HG03460 (cell line): ENCODE data around the gene THADA.
"Not testable (repeated sequence)": the region's sequence is repeated elsewhere in the genome, so short reads cannot be mapped to it uniquely, and the experiment has no call there.

Source experiments
- ATAC-seq: cut with Tn5 transposase; IDR thresholded peaks from one replicate; pipeline ENCODE4 v1.9.1; 2021; ENCODE audit not compliant: unreplicated experiment

The THADA gene

DNA sequence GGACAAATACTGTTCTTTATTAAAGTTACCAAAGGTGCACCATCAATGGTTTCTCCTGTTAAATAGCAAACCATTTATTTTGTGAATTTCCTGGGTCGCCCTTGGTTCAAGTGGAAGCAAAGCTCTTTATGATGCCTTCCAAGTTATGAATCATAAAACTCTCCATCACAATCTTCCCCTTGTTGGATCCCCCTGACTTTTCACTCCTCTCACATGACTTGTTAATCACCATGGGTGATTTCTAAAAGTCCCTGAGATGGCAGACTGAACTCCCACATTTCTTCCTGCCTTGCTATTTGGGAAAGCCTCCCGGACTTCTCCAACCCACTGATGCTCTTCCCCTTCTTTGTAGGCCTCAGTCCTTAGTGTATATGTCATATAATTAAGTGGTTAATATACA lies 176.0 kb downstream of the THADA start:
- no peak for ATAC-seq

DNA sequence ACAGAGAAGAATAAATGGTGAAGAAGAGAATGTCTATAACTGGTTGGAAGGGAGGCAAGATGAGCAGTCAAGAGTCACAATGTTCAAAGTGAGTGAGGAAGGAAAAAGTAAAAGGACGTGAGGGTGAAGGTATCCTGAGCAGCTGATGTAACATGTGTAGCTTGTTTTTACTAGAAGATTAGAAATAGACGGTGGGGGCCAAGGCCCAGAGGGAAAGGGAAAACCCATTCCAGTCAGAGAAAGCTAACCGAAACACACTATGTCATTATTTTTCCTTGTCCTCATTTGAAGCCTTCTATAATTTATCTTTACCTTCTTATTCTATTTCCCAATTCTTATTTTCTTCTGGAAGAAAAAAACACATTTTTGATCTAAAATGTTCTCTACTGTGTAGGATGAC lies 176.6 kb downstream of the THADA start:
- no peak for ATAC-seq

DNA sequence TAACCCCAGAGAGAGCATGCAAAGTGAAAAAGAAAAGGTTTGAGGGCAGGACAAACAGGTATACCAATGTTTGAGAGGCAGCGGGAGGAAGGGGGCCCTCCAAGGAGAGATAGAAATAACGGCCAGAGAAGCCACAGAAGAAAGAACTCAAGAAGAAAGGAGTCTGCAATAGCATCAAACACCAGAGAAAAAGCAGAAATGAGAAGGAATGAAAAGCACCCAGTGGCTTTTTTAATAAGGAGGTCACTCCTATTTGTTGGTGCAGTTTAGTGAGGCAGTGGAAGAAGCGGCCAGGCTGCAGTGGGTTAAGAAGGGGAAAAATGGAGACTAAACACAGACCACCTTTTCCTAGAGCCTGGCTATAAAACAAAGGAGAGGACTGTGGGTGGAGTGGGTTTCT lies 177.2 kb downstream of the THADA start:
- ATAC-seq: no peak

DNA sequence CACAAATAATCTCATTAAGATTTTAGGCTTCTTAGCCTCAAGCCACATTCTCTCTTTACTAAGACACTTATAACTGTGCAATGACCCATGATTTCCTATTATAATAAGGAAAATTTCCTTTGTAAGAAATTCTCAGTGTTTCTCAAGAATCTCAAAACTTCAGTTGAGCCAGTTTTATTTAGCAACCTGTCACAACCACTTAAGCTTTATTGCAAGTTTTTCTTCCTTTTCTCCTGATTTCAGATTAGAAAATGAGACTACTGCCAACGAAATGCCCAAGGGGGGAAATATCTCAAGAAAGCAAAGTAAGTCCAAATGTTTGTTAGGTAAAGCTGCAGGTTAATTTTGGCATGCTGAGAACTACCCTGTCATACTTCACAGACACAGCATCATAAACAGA lies 178.5 kb downstream of the THADA start:
- ATAC-seq: no peak

DNA sequence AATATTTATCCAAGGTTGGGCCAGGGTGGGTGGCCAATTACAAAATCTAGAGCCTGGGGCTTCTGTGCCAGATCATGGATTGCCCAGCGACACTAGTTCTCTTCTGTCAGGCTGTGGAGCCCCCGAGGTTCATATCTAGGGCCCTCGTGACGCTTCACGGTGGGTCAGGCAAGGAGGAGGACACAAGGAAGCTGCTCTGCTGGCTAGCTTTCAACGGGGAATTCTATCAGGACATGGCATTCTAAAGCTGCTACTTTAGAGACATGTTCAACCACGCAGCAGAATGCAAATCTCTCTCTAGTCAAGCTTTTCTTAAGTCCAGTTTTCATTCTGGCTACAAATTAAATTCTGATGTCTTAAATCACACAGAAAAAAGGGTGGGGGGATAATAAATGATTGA lies 180.2 kb downstream of the THADA start:
- ATAC-seq: no peak

DNA sequence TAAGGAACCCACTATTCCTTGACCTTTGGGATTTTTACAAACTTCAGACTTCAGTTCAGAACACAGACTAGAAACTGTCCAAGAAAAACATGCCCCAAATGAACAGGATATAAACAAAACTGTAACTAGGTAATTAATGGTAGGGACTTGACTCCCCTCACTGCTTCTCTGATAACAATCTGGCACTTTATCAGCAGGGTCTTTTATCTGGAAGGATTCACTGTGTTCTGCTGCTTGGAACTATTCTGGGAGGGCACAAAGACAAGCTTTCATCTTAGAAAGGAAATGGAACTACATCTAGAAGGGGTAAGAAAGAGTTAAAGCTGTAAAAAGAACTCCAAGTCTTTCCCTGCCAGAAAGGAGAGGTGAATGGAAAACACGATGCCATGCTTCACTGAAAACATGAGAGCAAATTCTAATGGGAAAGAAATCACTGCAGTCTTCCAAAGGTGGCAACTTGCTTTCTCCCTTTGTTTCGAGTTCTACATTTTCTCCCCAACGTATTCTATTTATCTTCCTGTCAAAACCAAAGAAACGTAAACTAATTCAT lies 181.2 kb downstream of the THADA start:
- no peak for ATAC-seq

DNA sequence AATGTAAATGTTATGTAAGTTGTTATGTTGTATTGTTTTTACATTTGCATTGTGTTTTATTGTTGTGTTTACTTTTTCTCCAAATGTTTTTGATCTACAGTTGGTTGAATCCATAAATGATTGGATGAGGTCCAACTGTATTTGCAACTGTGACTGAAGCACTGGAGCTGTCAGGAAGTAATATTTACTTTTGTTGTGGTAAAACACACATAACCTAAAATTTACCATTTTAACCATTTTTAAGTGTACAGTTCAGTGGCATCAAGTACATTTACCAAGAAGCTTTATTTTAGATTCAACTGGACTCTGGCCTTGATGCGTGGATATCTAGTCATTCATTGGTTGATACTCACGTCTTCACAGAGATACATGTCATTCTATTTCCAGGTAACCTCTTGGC lies 181.8 kb downstream of the THADA start:
- no peak for ATAC-seq

DNA sequence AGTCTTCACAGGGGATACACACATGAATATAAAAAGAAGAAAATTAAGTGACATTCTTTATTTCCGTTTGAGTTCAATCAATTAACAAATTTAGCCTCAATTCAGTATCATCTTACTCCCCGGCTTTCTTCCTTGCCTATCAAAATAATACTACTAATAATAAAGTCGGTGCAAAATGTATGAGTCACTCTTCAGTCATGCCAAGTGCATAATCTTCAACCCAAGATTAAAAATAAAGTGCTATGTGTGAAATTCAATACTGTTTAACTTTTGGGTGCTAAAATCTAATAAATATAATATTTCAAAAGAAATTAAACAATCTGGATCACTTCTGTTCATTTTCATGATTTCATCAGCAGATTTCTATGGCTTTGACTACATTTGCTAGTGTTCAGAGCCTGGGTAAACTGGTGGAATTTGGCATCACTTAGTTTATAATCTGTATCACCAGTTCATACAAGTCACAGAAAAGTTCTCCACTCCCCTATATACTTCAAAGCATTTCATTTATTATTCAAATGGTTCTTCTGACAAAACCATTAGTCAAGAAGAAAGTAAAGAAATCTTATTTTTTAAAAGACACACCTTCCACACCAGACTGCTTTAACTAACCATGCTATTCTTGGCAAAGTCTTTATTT lies 183.6 kb downstream of the THADA start:
- no peak for ATAC-seq

DNA sequence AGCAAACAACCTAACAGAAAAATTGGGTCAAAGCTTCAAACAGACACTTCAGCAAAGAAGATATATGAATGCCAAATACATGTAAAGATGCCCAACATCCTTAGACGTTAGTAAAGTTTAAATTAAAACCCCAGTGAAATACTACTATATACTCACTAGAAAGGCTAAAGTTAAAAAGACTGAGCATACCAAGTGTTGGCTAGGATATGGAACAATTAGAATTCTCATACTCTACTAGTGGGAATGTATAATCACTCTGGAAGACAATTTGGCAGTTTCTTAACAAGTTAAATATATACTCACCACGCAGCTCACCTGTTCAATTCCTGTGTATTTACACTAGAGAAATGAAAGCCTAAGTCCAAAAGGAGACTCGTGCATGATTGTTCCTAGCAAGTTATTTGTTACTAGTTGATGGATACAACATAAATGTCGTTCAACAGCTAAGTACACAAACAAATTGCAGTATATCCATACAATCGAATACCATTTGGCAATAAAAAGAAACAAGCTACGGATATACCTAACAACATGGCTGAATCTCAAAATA lies 185.7 kb downstream of the THADA start:
- ATAC-seq: no peak

DNA sequence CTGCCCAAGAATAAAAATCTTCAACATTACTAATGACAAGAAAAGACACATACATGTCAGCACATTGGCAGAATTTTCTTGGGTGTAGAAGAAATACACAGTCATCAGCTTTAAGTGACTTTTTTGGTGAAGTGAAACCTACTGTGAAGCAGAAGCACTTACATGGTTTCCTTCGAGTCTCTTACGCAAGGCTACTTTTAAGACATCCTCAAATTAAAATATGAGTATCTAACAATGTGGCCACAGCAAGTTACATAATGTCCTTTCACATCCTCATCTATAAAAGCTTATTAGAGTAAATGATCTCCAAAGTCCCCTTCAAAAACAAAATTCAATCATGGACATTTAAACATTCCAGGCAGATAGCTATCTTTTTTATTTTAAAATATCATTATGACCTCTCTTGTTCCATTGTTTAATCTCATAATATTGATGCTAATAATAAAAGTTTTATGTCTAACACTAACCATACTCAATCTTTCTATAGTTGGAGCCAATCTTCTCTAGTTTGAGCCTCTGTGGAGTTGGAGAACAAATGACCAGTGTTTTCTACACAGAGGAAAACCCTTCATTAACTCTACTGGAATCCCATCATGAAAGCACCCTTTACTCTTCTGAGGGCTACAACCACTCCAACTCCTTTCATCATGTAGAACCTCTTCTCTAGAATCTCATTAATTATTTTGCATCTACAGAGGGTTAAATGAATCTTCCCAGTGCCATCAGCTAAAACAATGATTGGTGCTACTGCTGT lies 187.3 kb downstream of the THADA start:
- ATAC-seq: peak; percentile 86

DNA sequence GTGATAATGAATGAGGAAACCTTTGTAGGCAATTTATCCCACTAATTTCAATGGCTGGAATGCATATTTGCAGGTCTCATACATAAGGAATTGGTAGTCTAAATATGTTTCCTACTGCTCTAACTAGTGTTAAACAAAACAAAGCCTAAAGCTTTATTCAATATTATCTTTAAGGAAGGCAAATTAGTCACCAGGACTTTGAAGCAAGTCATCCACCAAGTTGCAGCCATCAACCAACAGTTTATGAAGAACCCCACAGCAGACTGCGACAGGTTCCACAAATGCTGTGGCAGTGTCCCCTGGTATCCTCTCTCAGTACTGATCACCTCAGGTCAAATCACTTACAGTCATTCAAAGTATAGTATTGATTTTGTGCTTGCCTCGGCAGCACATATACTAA lies 187.9 kb downstream of the THADA start:
- ATAC-seq: peak; percentile 43

DNA sequence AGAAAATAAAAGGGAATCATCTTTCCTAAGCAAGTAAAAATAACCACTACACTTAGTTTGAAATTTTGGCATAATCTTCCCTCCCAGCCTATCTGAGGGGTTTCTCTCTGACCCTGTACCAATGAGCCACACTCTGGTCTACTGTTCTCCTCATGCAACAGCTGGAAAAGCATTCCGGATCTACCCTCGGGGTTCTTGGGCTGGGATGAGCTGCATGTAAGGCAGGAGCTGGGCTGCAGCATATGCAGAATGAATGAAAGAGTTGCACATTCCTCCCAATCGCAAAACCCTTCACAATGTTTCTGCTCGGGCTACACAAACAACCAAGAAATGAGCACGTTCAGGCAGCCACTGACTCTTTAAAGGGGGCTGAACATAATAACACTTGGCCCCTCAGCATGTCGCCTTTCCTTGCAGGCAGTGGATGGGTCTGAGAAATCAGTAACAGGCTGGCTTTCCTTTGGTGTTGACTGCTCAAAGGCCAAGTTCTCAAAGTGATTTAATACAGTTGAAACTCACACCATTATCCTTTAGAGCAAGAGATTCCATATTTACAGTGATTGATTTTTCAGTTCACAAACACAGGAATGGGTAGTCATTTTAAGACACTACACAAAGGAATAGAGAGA lies 189.1 kb downstream of the THADA start:
- no peak for ATAC-seq

DNA sequence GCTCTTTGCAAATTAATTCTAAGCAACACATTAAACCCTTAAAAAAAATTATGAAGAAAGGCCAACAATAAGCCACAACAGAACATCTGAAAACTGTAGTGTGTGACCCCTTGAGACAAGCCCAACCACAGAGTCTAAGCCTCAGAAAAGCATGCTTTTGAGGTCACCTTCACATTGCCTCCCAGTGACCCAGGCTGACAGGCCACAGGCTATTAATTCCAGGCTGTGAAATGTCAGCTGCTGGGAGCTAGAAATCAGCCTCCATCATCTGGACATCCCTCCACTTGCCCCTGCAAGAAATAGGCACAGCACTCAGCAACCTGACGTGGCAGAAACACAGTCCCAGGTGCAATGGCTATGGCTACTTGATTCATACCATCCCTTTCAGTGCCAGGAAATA lies 190.0 kb downstream of the THADA start:
- no peak for ATAC-seq

DNA sequence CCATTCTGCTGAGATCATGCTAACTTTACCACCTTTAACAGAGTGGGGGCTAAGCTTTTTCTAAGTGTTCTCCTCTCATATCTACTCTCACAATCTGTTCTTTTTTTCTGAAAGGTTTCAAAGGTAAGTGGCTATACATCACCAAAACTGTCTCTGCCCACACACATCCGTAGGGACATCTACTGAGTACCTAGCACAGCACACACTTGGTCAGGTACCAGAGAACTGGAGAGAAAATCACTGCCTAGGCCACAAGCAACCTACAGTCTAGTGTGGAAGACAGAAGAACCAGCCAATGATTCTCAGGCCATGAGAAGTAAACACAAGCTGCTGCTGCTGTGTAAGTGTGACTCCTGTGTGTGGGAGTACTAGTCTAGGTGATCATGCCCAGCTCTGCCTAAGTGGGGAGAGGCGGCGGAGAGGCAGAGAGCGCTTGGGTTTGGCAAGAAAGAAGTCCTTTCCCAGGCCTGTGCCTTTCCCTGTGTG lies 193.3 kb downstream of the THADA start:
- peak; percentile 33 for ATAC-seq

DNA sequence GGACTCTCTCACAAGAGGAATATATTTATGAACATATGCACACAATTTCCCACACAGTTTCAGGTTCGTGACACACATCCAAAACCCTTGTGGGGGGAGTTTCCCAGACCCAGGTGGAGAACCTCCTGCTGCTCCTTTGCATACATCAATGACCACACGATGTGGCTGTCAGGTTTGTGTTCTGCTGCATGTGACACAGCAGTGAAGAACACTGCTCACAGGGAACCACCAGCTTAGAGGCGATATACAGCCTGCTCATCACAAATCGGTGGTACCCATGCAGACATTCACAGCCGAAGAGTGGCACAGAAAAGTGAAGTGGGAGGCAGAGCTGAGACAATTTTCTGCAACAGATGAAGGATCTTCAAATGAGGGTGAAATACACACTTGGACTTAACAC lies 193.8 kb downstream of the THADA start:
- ATAC-seq: peak; percentile 91

DNA sequence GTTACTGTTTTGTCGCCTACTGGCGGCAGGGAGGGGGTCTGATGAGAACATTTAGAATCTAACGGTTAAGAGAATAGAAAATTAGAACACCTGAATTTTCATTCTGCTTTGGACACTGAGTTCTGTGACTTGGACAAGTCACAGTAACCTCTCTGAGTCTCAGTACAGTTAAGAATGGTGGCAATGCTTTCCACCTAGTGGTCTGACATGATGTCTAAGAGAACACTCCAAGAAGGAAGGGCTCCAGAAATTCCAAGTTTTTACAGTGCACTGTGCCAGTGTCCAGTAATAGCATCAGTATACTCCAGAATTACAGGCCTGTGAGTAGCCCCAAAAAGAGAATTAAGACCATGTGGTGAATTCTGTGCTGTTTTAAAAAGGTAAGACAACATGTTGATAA lies 195.3 kb downstream of the THADA start:
- ATAC-seq: no peak

DNA sequence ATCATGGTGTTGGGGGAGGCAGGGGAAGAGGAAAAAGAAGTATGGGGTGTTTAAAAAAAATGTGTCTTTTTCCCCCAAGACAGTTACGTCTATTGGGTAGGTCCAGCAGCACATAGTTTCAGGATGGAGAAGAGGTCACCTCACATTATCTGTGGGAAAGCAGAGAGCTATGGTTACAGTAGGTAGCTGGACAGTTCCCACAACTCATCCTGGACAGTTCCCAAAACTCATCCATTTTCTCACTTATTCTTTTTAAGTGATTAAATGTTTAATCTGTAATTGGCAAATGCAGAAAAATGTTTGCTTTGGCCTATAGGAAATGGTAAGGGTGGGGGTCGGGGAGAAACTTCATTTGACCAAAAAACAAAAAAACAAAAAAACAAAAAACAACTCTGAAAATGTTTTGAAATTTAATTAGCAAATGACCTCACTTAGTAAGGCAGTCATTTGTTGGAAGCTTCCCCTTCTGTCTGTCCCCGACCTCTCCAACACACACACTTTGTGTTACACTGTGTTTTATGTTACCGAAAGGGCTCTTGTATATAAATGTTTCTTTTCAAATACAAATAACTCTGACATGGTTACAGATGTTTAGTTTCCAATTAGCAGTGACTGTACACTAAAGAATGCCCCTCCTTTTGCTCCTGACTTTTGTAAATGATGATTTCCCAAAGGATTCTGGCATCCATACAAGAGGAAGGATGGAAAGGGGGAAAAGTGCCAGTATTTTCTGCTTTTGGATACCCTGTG lies 196.1 kb downstream of the THADA start:
- no peak for ATAC-seq

DNA sequence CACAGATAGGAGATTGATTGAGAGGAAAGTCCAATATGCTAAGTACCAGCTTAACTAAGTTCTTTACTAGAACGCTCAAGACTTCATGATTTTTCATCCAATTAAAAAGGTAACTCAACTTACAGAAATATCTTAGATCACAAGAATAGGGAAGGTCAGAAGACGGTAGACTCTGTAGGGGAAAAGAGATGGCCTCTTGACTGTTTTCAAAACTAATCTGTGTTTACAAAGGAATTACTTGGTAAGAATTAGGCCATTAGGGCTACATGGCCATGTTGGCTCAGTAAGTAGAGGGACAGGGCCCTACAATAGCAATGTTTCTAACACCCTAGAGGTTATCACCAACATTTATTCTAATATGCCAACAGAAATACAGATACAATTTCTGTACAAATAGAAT lies 196.7 kb downstream of the THADA start:
- no peak for ATAC-seq

DNA sequence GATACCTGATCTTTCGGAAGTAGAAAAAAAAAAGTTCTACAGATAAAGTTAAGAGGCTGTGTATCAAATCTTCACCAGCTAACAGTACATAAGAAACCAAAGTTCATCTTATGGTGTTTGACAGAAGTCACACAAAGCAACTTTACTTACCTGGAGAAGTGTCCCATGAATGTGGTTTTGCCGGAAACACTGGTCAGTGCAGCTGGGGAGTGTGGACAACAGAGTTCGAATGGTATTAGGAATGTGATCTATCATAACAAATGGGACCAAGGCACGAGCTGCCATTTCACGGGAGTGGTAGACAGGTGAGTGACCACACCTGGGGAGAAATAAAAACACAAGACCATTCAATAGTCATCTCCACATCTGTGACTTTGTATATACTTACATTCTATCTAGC lies 198.0 kb downstream of the THADA start:
- ATAC-seq: no peak

DNA sequence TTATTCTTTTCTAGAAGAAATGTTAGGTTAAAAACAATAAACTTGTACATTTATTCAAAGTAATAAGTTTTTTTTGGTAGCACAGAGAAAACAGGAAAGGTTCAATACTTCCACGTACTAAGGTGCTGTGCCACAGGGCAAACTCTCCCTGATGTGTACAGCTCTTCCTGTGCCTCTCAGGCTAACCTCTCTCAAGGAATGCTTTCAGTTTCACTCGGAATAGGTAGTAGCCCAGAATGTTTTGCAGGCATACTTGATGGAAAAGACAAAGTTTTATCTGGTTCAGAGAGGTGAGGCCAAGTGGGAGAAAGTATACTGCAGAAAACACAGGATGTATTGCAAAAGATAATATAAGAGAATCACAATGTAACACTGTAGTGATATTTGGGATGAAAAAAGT lies 198.4 kb downstream of the THADA start:
- no peak for ATAC-seq

DNA sequence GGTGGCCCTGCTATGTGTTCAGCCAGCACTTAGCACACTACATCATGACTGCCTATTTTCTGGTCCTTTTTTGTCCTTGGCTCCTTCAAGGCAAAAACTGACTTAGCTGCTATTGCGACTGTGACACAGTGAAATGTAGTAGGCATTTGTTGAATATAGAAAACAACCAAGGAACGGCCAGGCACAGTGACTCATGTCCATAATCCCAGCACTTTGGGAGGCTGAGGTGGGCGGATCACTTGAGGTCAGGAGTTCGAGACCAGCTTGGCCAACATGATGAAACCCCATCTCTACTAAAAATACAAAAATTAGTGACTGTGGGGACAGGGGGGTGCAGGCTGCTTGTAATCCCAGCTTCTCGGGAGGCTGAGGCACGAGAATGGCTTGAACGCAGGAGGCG lies 199.5 kb downstream of the THADA start:
- ATAC-seq: not testable (repeated sequence)
